GM21723 (cell line): ENCODE measurements around the gene COMMD1.
"Not testable (repeated sequence)": the region's sequence is repeated elsewhere in the genome, so short reads cannot be mapped to it uniquely, and the experiment has no call there.

Experiments
- ATAC-seq: cut with Tn5 transposase; IDR thresholded peaks from one replicate; pipeline ENCODE4 v1.9.1; 2021; ENCODE audit warnings: mild to moderate bottlenecking, moderate library complexity; ENCODE audit not compliant: unreplicated experiment

COMMD1 gene

GRCh38 chr2:61905372-61906185, at the start of gene COMMD1:
Gene COMMD1 (plus strand): TSS chr2:61905674. CDS start chr2:61905679, 5 bp downstream.
- ATAC-seq, result peak; percentile 97

- no peak for ATAC-seq
Measured at GRCh38 chr2:61857224-61857623, 48.2 kb upstream of the COMMD1 start.

- no peak for ATAC-seq
Measured at GRCh38 chr2:61862085-61862484, 43.4 kb upstream of the COMMD1 start.

- not testable (repeated sequence) for ATAC-seq
Measured at GRCh38 chr2:61866482-61867089, 38.9 kb upstream of the COMMD1 start.

- ATAC-seq, result no peak
Measured at GRCh38 chr2:61876400-61876799, 29.1 kb upstream of the COMMD1 start.

- no peak for ATAC-seq
Measured at GRCh38 chr2:61877571-61878245, 27.8 kb upstream of the COMMD1 start.

GRCh38 chr2:61878761-61879160, 26.7 kb upstream of the COMMD1 start:
- no peak for ATAC-seq

GRCh38 chr2:61879351-61879750, 26.1 kb upstream of the COMMD1 start:
- not testable (repeated sequence) for ATAC-seq

- ATAC-seq, result no peak
Measured at GRCh38 chr2:61882850-61883249, 22.6 kb upstream of the COMMD1 start.

- no peak for ATAC-seq
Measured at GRCh38 chr2:61885896-61886603, 19.4 kb upstream of the COMMD1 start.

- peak; percentile 2 for ATAC-seq
Measured at GRCh38 chr2:61887717-61888266, 17.7 kb upstream of the COMMD1 start.

GRCh38 chr2:61888267-61889055, 17.0 kb upstream of the COMMD1 start, which contains the start of gene CCT4:
Gene CCT4 (minus strand): TSS chr2:61888656. CDS start chr2:61888507, 149 bp downstream.
- ATAC-seq, result peak; percentile 82

GRCh38 chr2:61898810-61899209, 6.7 kb upstream of the COMMD1 start:
- no peak for ATAC-seq

GRCh38 chr2:61900281-61900680, 5.2 kb upstream of the COMMD1 start:
- ATAC-seq, result no peak

- ATAC-seq, result peak; percentile 11
Measured at GRCh38 chr2:61906186-61906470, 654 bp downstream of the COMMD1 start.

GRCh38 chr2:61909116-61909515, 3.6 kb downstream of the COMMD1 start:
- ATAC-seq, result no peak

GRCh38 chr2:61910603-61911002, 5.1 kb downstream of the COMMD1 start:
- no peak for ATAC-seq

GRCh38 chr2:61911510-61911909, 6.0 kb downstream of the COMMD1 start:
- no peak for ATAC-seq

GRCh38 chr2:61914794-61915193, 9.3 kb downstream of the COMMD1 start:
- ATAC-seq, result not testable (repeated sequence)

- ATAC-seq, result no peak
Measured at GRCh38 chr2:61920548-61920947, 15.1 kb downstream of the COMMD1 start.
